ENCODE data around the gene NCKAP5.

Gene NCKAP5

GRCh38 chr2:133458280-133458679 is 110.0 kb downstream of the NCKAP5 start:
- TF ChIP-seq REST (IDR thresholded peaks at IDR 0.05; ENCODE audit: insufficient read depth in 1 of 2, low read depth in 2 of 2, low read length in 2 of 2) (peak in 1 of 2 experiments; percentile 61; a peak in 2 of 4 replicates), TAF1 (IDR thresholded peaks at IDR 0.05; ENCODE audit: borderline replicate concordance, insufficient read depth, low read length) (no peak), POLR2AphosphoS5 (IDR thresholded peaks at IDR 0.05; ENCODE audit: low read depth, low read length) (no peak), FOXP2 (optimal IDR thresholded peaks at IDR 0.05; ENCODE audit: borderline replicate concordance, extremely low read depth, extremely low read length, insufficient read depth) (no peak), SIN3A (IDR thresholded peaks at IDR 0.05; ENCODE audit: borderline replicate concordance, insufficient read depth, low read length) (no peak)

- TF ChIP-seq FOXP2 (optimal IDR thresholded peaks at IDR 0.05; ENCODE audit: borderline replicate concordance, extremely low read depth, extremely low read length, insufficient read depth) (no peak), POLR2AphosphoS5 (IDR thresholded peaks at IDR 0.05; ENCODE audit: low read depth, low read length) (no peak)
These were observed 110.4 kb downstream of the NCKAP5 start for GRCh38 chr2:133457861-133458260.

- TF ChIP-seq SIN3A (IDR thresholded peaks at IDR 0.05; ENCODE audit: borderline replicate concordance, insufficient read depth, low read length) (no peak), TAF1 (IDR thresholded peaks at IDR 0.05; ENCODE audit: borderline replicate concordance, insufficient read depth, low read length) (no peak)
These were observed 111.3 kb downstream of the NCKAP5 start for GRCh38 chr2:133456971-133457370.

- TF ChIP-seq REST (IDR thresholded peaks at IDR 0.05; ENCODE audit: insufficient read depth in 1 of 2, low read depth in 2 of 2, low read length in 2 of 2): no peak
- TF ChIP-seq POLR2AphosphoS5 (IDR thresholded peaks at IDR 0.05; ENCODE audit: low read depth, low read length): no peak
- no peak for TF ChIP-seq TAF1 (IDR thresholded peaks at IDR 0.05; ENCODE audit: borderline replicate concordance, insufficient read depth, low read length)
- no peak for TF ChIP-seq FOXP2 (optimal IDR thresholded peaks at IDR 0.05; ENCODE audit: borderline replicate concordance, extremely low read depth, extremely low read length, insufficient read depth)
- TF ChIP-seq SIN3A (IDR thresholded peaks at IDR 0.05; ENCODE audit: borderline replicate concordance, insufficient read depth, low read length): no peak
These were observed 112.1 kb downstream of the NCKAP5 start for GRCh38 chr2:133456156-133456555.

GRCh38 chr2:133453032-133453431 is 115.2 kb downstream of the NCKAP5 start:
- no peak for TF ChIP-seq FOXP2 (optimal IDR thresholded peaks at IDR 0.05; ENCODE audit: borderline replicate concordance, extremely low read depth, extremely low read length, insufficient read depth)
- no peak for TF ChIP-seq REST (IDR thresholded peaks at IDR 0.05; ENCODE audit: insufficient read depth in 1 of 2, low read depth in 2 of 2, low read length in 2 of 2)

- TF ChIP-seq FOXP2 (optimal IDR thresholded peaks at IDR 0.05; ENCODE audit: borderline replicate concordance, extremely low read depth, extremely low read length, insufficient read depth) (no peak), POLR2AphosphoS5 (IDR thresholded peaks at IDR 0.05; ENCODE audit: low read depth, low read length) (no peak), TAF1 (IDR thresholded peaks at IDR 0.05; ENCODE audit: borderline replicate concordance, insufficient read depth, low read length) (no peak), SIN3A (IDR thresholded peaks at IDR 0.05; ENCODE audit: borderline replicate concordance, insufficient read depth, low read length) (no peak), REST (IDR thresholded peaks at IDR 0.05; ENCODE audit: insufficient read depth in 1 of 2, low read depth in 2 of 2, low read length in 2 of 2) (no peak)
These were observed 115.7 kb downstream of the NCKAP5 start for GRCh38 chr2:133452583-133452982.

All from PFSK-1 (cell line).